PC-3 (cell line): ENCODE results near the gene MAST4.

Source experiments
- EZH2 ChIP-seq: fragments of 300-600 bp; sonication (generic); IDR thresholded peaks from one replicate; pipeline ENCODE4 v1.6.1; 2017; ENCODE audit warnings: antibody characterized with exemption, mild to moderate bottlenecking, low read length; ENCODE audit not compliant: unreplicated experiment
- EZH2phosphoT487 ChIP-seq: fragments of 300-600 bp; sonication (generic); IDR thresholded peaks from 2 replicates; pipeline ENCODE4 v1.6.1; 2018; ENCODE audit warnings: mild to moderate bottlenecking, antibody characterized with exemption, low read length, borderline replicate concordance
- TF ChIP-seq, protein P1 (sequence below): fragments of 300-600 bp; sonication (generic); conservative IDR thresholded peaks from 2 replicates; pipeline ENCODE4 v1.5.1; 2017; ENCODE audit warnings: antibody characterized with exemption, low read depth, mild to moderate bottlenecking, low read length

DNA sequence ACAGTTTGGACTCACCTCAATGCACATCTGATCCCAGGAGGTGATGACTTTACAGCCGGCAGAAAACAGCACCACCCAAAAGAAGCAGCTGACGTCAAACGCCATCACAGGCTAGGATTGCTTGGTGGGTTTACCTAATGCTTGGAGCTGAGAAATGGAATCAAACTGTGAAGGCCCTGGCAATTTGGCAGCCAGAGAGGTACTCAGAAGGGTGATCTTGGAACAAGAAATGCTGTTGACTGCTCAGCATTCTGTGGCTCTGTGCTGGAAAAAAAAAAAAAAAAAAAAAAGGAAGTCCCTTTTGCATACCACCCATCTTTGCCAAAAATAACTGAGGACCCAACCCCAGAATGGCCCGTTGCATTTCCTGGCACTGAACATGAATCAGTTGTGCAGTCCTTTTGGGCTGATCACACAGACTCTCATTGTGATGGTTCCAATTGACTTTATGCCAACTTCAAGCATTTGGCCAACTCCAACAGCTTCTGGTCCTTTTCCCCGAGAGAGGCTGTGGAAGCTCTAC, 600.4 kb downstream of the MAST4 start, which contains the start of gene CD180:
- TF ChIP-seq EZH2phosphoT487, result no peak
- TF ChIP-seq EZH2, result no peak
- TF ChIP-seq, protein P1, sequence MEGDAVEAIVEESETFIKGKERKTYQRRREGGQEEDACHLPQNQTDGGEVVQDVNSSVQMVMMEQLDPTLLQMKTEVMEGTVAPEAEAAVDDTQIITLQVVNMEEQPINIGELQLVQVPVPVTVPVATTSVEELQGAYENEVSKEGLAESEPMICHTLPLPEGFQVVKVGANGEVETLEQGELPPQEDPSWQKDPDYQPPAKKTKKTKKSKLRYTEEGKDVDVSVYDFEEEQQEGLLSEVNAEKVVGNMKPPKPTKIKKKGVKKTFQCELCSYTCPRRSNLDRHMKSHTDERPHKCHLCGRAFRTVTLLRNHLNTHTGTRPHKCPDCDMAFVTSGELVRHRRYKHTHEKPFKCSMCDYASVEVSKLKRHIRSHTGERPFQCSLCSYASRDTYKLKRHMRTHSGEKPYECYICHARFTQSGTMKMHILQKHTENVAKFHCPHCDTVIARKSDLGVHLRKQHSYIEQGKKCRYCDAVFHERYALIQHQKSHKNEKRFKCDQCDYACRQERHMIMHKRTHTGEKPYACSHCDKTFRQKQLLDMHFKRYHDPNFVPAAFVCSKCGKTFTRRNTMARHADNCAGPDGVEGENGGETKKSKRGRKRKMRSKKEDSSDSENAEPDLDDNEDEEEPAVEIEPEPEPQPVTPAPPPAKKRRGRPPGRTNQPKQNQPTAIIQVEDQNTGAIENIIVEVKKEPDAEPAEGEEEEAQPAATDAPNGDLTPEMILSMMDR, result no peak
